ENCODE measurements around the gene PSMD11.

DNA sequence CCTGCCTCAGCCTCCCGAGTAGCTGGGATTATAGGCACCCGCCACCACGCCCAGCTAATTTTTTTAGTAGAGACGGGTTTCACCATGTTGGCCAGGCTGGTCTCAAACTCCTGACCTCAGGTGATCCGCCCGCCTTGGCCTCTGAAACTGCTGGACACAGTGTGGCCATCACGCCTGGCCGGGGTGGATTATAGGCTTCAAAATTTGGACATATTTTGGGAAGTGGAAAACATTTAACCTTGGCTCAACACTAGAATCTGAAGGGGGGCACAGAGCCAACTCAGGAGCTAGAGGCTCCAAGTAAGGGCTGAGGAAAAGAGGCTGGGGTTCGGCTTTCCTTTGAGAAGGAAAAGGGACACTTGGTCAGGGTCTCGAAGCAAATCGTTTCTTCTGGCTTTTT, 40.3 kb downstream of the PSMD11 start:
- TF ChIP-seq, protein P1, sequence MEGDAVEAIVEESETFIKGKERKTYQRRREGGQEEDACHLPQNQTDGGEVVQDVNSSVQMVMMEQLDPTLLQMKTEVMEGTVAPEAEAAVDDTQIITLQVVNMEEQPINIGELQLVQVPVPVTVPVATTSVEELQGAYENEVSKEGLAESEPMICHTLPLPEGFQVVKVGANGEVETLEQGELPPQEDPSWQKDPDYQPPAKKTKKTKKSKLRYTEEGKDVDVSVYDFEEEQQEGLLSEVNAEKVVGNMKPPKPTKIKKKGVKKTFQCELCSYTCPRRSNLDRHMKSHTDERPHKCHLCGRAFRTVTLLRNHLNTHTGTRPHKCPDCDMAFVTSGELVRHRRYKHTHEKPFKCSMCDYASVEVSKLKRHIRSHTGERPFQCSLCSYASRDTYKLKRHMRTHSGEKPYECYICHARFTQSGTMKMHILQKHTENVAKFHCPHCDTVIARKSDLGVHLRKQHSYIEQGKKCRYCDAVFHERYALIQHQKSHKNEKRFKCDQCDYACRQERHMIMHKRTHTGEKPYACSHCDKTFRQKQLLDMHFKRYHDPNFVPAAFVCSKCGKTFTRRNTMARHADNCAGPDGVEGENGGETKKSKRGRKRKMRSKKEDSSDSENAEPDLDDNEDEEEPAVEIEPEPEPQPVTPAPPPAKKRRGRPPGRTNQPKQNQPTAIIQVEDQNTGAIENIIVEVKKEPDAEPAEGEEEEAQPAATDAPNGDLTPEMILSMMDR (IDR thresholded peaks at IDR 0.05; ENCODE audit: insufficient read depth, low read length, poor library complexity, severe bottlenecking): no peak
- no peak for TF ChIP-seq EZH2phosphoT487 (conservative IDR thresholded peaks at IDR 0.05; ENCODE audit: low read length)
